OCI-LY7 (cell line): ENCODE data around the gene KDM3A.

ENCODE experiments used
- CTCF ChIP-seq: fragments of 200-600 bp; sonication (generic); conservative IDR thresholded peaks from 2 replicates; pipeline ENCODE4 v1.5.1; 2014; ENCODE audit warnings: mild to moderate bottlenecking, antibody characterized with exemption, low read length, moderate library complexity, mixed read lengths
- EZH2phosphoT487 ChIP-seq: fragments of 200-600 bp; sonication (generic); IDR thresholded peaks from 2 replicates; pipeline ENCODE4 v1.6.1; 2018; ENCODE audit warnings: low read depth, borderline replicate concordance, mild to moderate bottlenecking, mixed run types, antibody characterized with exemption, low read length, moderate library complexity, mixed read lengths

DNA sequence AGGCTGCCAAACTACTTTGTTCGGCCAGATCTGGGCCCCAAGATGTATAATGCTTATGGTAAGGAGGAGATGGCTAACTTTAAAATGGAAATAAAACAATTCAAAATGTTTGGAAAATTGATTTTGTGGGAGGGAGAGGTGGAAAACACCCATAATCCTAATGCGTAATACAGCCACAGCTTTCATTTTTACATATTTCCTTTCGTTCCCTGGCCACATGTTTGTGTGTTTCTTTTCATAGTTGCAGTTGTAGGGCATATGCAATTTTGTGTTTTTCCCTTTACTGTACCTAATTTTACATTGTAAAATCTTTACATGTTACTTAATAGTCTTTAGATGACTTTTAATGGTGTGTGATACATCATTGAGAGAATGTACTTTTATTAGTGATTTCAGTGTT lies 44.6 kb downstream of the KDM3A start:
- no peak for TF ChIP-seq CTCF
- no peak for TF ChIP-seq EZH2phosphoT487
